K562 (cell line): ENCODE measurements around the gene CRYBG1. TPM values are rescaled to one million over a fixed set of nuclear protein-coding genes. Genes with fewer than 3 reads are reported as not detected.
A peak's percentile ranks its signal among the peaks of the same experiment; 100 is the strongest.

Experiments used
- ARID1B ChIP-seq: fragments of 450-650 bp; IDR thresholded peaks from 2 replicates; pipeline ENCODE4 v1.6.1; 2016; ENCODE audit warnings: antibody characterized with exemption, mild to moderate bottlenecking, inconsistent platforms
- BRD9 ChIP-seq: fragments of 450-650 bp; IDR thresholded peaks from 2 replicates; pipeline ENCODE4 v1.6.1; 2018; ENCODE audit warnings: low read depth; ENCODE audit not compliant: partially characterized antibody
- CTBP1 ChIP-seq: fragments of 450-650 bp; IDR thresholded peaks from 2 replicates; pipeline ENCODE4 v1.6.1; 2016; ENCODE audit warnings: borderline replicate concordance
- DDX20 ChIP-seq: fragments of 450-650 bp; IDR thresholded peaks from 2 replicates; pipeline ENCODE4 v1.6.1; 2016; ENCODE audit warnings: missing genetic modification characterization, low read depth, mild to moderate bottlenecking, missing compliant biosample characterization, moderate library complexity
- GATA2 ChIP-seq: sonication (generic); formaldehyde crosslinking; IDR thresholded peaks from 2 replicates; pipeline ENCODE4 v1.4.0; 2020; ENCODE audit warnings: mild to moderate bottlenecking, missing genetic modification reagents
- GTF2E2 ChIP-seq: fragments of 200-800 bp; sonication (Bioruptor generic); IDR thresholded peaks from 2 replicates; pipeline ENCODE4 v1.6.1; 2016; ENCODE audit warnings: missing genetic modification characterization, missing compliant biosample characterization
- HDGF ChIP-seq: fragments of 450-650 bp; IDR thresholded peaks from 2 replicates; pipeline ENCODE4 v1.6.1; 2016
- HNRNPH1 ChIP-seq: fragments of 200-400 bp; formaldehyde crosslinking; optimal IDR thresholded peaks from 2 replicates; pipeline ENCODE3; 2017; ENCODE audit warnings: low read depth, mild to moderate bottlenecking, low read length, moderate library complexity
- IRF2 ChIP-seq: sonication (generic); formaldehyde crosslinking; IDR thresholded peaks from 2 replicates; pipeline ENCODE4 v1.8.1; 2022; ENCODE audit warnings: mild to moderate bottlenecking, missing genetic modification reagents
- MCM7 ChIP-seq, 2 experiments: fragments of 450-650 bp; IDR thresholded peaks; 2 replicates each; pipeline ENCODE4 v1.6.1; 2016 to 2018
- MEIS2 ChIP-seq: fragments of 450-650 bp; IDR thresholded peaks from 2 replicates; pipeline ENCODE4 v1.6.1; 2014; ENCODE audit warnings: mild to moderate bottlenecking; ENCODE audit not compliant: partially characterized antibody
- NFATC3 ChIP-seq: fragments of 450-650 bp; IDR thresholded peaks from 2 replicates; pipeline ENCODE4 v1.6.1; 2017; ENCODE audit warnings: mild to moderate bottlenecking
- PML ChIP-seq: IDR thresholded peaks from 2 replicates; pipeline ENCODE4 v1.6.1; 2012; ENCODE audit warnings: low read length, inconsistent platforms
- SMARCB1 ChIP-seq: IDR thresholded peaks from 2 replicates; pipeline ENCODE4 v1.6.1; 2011; ENCODE audit warnings: improper control_type of control experiment, low read depth; ENCODE audit not compliant: insufficient read length
- SPI1 ChIP-seq: IDR thresholded peaks from 2 replicates; pipeline ENCODE4 v1.6.1; 2011; ENCODE audit warnings: low read depth, low read length, control low read depth, borderline replicate concordance
- SREBF1 ChIP-seq: fragments of 150-350 bp; IDR thresholded peaks from 2 replicates; pipeline ENCODE4 v1.6.1; 2014; ENCODE audit warnings: antibody characterized with exemption, low read depth, low read length, borderline replicate concordance
- TEAD2 ChIP-seq: fragments of 450-650 bp; IDR thresholded peaks from 2 replicates; pipeline ENCODE4 v1.6.1; 2016; ENCODE audit warnings: missing genetic modification characterization, control low read depth, missing compliant biosample characterization
- TEAD4 ChIP-seq, 2 experiments: sonication (generic) in 1 of 2; formaldehyde crosslinking in 1 of 2; IDR thresholded peaks; 2 replicates each; pipeline versions ENCODE4 v1.6.1 to v1.8.0; 2012 to 2022; ENCODE audit warnings: borderline replicate concordance in 1 of 2, inconsistent platforms in 1 of 2, low read length in 1 of 2, mild to moderate bottlenecking in 1 of 2, missing genetic modification reagents in 1 of 2
- ZNF197 ChIP-seq: fragments of 200-800 bp; sonication (Bioruptor generic); IDR thresholded peaks from 2 replicates; pipeline ENCODE4 v1.6.1; 2016; ENCODE audit warnings: low read depth, missing genetic modification characterization, missing compliant biosample characterization
- ZNF444 ChIP-seq: fragments of 250-450 bp; sonication (Bioruptor Pico); IDR thresholded peaks from 2 replicates; pipeline ENCODE4 v1.4.0; 2020; ENCODE audit warnings: mild to moderate bottlenecking, moderate library complexity
- polyA plus RNA-seq, 8 experiments: library from polyadenylated mRNA; depleted of rRNA in 4 of 8; stranded (reverse) in 5 of 8; unstranded in 3 of 8; fragments of >200 nt; fragmentation: Nextera tagmentation in 2 of 8; fragmentation: Illumina TruSeq in 1 of 8; extraction: Ambion mirVana in 2 of 8; extraction: Trizol in 1 of 8; gene quantifications; 2 replicates each; pipeline versions ENCODE4 v1.2.1 to v1.2.3, GENCODE V29; 2011 to 2014; ENCODE audit warnings: inconsistent platforms in 1 of 8, missing spikeins in 1 of 8
- total RNA-seq, 7 experiments: library from RNA; depleted of rRNA in 6 of 7; stranded (reverse); fragments of >200 nt in 6 of 7; fragmentation: Illumina TruSeq in 2 of 7; extraction: Trizol in 2 of 7; gene quantifications; 2 replicates each; pipeline versions ENCODE4 v1.2.1 to v1.2.3, GENCODE V29; 2011 to 2021; ENCODE audit warnings: low replicate concordance in 1 of 7
- TF ChIP-seq, protein P1 (sequence below): sonication (generic); formaldehyde crosslinking; IDR thresholded peaks from 2 replicates; pipeline ENCODE4 v1.8.1; 2023; ENCODE audit warnings: mild to moderate bottlenecking, missing genetic modification reagents
- TF ChIP-seq, protein P2 (sequence below): fragments of 250-450 bp; sonication (Bioruptor Pico); IDR thresholded peaks from 2 replicates; pipeline ENCODE4 v1.5.1; 2021; ENCODE audit warnings: mild to moderate bottlenecking
- TF ChIP-seq, protein P3 (sequence below): fragments of 250-450 bp; sonication (Bioruptor Pico); IDR thresholded peaks from 2 replicates; pipeline ENCODE4 v1.5.0; 2021; ENCODE audit warnings: mild to moderate bottlenecking, moderate library complexity

Gene CRYBG1
- total and polyA plus RNA-seq, 9 of the 15 experiments (the other 6 are each of a cell fraction or from before 2014, with no cell fraction given) = 0.07 to 0.47 (median 0.11) TPM

DNA sequence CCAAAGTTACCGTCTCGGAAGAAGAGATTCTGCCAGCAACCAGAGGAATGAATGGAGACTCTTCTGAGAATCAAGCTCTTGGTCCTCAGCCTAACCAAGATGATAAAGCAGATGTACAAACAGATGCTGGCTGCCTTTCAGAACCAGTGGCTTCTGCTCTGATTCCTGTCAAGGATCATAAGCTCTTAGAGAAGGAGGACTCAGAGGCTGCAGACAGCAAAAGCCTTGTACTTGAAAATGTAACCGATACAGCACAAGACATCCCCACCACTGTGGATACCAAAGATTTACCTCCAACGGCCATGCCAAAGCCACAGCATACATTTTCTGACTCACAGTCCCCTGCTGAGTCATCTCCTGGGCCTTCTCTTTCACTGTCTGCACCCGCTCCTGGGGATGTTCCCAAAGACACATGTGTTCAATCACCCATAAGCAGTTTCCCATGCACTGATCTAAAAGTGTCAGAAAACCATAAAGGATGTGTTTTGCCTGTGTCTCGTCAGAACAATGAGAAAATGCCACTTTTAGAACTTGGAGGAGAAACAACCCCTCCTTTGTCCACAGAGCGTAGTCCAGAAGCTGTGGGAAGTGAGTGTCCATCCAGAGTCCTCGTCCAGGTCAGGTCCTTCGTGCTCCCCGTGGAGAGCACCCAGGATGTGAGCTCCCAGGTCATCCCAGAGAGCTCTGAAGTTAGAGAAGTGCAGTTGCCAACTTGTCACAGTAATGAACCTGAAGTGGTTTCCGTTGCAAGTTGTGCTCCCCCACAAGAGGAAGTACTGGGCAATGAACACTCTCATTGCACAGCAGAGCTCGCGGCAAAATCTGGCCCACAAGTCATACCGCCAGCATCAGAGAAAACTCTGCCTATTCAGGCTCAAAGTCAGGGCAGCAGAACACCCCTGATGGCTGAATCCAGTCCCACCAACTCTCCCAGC lies 159.2 kb downstream of the CRYBG1 start (continued):
- TF ChIP-seq, protein P1, sequence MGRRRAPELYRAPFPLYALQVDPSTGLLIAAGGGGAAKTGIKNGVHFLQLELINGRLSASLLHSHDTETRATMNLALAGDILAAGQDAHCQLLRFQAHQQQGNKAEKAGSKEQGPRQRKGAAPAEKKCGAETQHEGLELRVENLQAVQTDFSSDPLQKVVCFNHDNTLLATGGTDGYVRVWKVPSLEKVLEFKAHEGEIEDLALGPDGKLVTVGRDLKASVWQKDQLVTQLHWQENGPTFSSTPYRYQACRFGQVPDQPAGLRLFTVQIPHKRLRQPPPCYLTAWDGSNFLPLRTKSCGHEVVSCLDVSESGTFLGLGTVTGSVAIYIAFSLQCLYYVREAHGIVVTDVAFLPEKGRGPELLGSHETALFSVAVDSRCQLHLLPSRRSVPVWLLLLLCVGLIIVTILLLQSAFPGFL = no peak
- peak; percentile 12; the same call in 1 of the 2 replicates for TF ChIP-seq GATA2 (CRISPR knock-in tag)
- TF ChIP-seq DDX20 (tag) = no peak
- no peak for TF ChIP-seq IRF2 (CRISPR knock-in tag)
- TF ChIP-seq MCM7 (IDR thresholded peaks at IDR 0.05) = no peak
- TF ChIP-seq TEAD2 = no peak
- TF ChIP-seq SREBF1 = no peak
- TF ChIP-seq ZNF444 = no peak
- TF ChIP-seq TEAD4 (IDR thresholded peaks at IDR 0.05; ENCODE audit: low read length) = peak; percentile 54; the same call in 1 of the 2 replicates
- TF ChIP-seq TEAD4 (CRISPR knock-in tag; IDR thresholded peaks at IDR 0.05; ENCODE audit: borderline replicate concordance) = no peak
- TF ChIP-seq HDGF = no peak
- peak; percentile 65; the same call in 1 of the 2 replicates for TF ChIP-seq ARID1B
- peak; percentile 22; the same call in 1 of the 2 replicates for TF ChIP-seq SPI1
- peak; percentile 39; the same call in 1 of the 2 replicates for TF ChIP-seq CTBP1
- TF ChIP-seq, protein P2, sequence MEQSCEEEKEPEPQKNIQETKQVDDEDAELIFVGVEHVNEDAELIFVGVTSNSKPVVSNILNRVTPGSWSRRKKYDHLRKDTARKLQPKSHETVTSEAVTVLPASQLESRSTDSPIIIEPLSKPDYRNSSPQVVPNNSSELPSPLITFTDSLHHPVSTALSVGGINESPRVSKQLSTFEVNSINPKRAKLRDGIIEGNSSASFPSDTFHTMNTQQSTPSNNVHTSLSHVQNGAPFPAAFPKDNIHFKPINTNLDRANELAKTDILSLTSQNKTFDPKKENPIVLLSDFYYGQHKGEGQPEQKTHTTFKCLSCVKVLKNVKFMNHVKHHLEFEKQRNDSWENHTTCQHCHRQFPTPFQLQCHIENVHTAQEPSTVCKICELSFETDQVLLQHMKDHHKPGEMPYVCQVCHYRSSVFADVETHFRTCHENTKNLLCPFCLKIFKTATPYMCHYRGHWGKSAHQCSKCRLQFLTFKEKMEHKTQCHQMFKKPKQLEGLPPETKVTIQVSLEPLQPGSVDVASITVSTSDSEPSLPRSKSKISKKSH (CRISPR knock-in tag) = no peak
- TF ChIP-seq ZNF197 (CRISPR knock-in tag) = no peak
- peak; percentile 45 for TF ChIP-seq MEIS2
- no peak for TF ChIP-seq SMARCB1
- no peak for TF ChIP-seq BRD9
- TF ChIP-seq, protein P3, sequence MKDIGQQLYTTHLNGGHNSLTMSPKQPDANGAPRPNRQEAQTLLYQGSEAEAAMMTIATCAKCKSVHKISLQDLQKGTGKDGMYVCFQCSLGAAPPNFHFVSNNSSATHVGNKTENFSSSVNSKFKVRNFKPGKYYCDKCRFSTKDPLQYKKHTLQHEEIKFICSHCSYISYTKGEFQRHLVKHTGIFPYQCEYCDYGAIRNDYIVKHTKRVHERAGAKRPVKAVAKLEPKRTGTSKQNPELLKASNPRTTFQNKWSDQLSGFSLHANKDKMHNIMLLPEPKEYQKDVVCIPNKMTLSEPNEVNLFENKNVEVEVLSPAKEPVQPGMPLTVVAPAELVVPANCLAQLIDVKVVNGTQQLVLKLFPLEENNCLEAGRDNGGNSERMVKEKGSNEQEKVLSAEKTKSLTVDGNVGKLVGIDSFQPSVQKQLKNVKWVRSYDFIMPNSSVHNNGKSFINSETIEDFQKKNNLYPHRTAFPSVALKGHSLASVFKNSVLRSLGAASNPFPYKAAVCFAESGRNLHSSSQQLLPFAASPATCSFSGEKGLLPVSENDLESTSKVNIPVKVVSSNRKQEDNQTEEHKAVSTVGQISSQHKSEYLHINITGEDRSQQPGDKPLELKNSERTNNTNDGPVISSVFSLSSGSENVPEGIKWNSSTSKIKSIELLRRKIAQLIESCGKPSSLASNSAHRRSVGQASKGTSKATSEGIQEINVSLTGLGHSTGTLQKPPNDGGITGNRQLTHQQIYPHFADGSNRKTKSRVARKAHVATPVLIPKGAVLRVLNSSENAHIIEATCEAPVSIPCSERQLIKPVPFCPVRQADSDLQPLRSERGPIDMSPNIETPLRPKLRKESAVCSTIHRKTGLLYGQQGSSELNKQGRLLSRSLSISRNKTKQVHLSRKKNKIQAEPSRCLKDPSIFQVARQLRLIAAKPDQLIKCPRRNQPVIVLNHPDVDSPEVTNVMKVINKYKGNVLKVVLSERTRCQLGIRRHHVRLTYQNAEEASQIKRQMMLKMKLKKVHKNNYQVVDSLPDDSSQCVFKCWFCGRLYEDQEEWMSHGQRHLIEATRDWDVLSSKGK (CRISPR knock-in tag) = no peak
- TF ChIP-seq PML = no peak; the same call in 1 of the 2 replicates
- no peak for TF ChIP-seq NFATC3
- TF ChIP-seq GTF2E2 (tag) = no peak
- no peak for TF ChIP-seq HNRNPH1
